Stimulated activated naive CD4-positive, alpha-beta T cell treated with Interleukin-2 at 50 U/mL for 16 hours (primary cell): ENCODE results near the gene PEBP1.
"Not testable (repeated sequence)": the region's sequence is repeated elsewhere in the genome, so short reads cannot be mapped to it uniquely, and the experiment has no call there.

Experiments used
- DNase-seq: peaks from one replicate; lab custom pipeline; 2025; lab: John Stamatoyannopoulos, UW

Gene PEBP1

DNA sequence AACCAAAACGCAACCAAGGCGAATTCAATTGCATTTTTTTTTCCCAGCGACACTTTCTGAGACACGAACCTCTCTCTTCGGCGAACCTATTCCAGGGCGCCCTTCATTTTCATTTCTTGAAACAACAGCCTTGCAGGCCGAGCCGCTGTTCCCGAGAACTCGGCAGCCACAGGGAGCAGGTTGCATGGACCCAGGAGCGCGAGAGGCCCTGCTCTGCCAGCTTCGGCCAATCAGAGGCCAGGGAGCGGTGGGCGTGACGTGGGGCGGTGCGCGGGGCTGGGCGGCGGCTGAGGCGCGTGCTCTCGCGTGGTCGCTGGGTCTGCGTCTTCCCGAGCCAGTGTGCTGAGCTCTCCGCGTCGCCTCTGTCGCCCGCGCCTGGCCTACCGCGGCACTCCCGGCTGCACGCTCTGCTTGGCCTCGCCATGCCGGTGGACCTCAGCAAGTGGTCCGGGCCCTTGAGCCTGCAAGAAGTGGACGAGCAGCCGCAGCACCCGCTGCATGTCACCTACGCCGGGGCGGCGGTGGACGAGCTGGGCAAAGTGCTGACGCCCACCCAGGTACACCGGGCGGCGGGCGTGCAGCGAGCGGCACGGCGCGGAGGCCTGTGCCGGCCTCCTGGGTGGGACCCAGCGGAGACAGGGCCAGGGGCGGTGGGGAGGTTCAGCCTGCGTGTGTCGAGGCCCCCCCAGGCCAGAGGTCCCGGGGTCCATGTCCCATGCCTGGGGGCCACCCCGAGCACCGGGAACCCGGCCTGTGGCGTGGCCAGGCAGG is at the start of gene PEBP1:
Gene PEBP1, plus strand, starts transcription at position 337 of the 771 bp plus-strand sequence. Its CDS starts 86 bp downstream, at position 423.
- DNase-seq, result peak; percentile 92

DNA sequence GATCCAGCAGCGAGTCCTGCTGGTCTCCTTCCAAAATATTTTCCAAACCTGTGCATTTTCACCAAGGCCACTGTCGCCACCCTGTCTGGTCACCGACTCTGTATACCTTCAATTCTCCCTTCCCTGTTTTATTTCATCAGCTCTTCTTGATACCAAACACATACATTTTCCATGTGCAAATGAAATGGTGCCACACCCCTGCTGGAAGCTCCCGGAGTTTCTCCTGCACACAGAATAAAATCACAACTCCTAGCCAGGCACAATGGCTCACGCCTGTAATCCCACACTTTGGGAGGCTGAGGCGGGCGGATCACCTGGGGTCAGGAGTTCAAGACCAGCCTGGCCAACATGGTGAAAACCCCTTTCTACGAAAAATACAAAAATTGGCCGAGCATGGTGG is 46.1 kb upstream of the PEBP1 start:
- no peak for DNase-seq

DNA sequence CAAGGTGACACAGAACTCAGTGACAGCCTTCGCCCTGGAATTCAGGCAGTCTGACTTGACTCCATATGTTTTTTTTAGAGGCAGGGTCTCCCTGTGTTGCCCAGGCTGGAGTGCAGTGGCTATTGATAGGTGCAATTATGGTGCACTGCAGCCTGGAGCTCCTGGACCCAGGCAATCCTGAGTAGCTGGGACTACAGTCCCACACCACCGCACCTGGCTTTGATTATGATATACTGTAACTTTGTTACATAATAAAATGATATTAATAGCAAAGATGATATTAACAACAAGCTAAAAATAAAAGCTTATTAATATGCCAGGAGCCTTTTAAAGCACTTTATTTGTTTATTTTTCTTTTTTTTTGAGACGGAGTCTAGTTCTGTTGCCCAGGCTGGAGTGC is 41.9 kb upstream of the PEBP1 start:
- no peak for DNase-seq

DNA sequence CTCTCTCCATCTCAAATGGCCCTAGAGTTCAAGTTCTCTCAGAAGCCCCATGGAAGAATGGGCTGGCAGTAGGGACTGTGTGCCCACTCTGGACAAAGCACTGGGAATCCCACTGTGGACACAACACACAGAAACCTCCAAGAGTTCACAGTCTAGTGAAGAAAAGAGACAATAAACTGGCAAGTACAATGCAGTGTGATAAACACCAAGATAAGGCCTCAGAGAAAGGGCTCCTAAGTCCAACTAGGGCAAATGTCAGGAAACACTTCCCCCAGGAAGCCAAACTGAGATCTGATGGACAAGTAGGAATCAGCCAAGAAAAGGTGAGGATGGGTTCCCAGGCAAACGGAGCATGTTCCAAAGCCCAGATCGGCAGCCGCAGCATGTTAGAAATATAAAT is 37.5 kb upstream of the PEBP1 start:
- no peak for DNase-seq

DNA sequence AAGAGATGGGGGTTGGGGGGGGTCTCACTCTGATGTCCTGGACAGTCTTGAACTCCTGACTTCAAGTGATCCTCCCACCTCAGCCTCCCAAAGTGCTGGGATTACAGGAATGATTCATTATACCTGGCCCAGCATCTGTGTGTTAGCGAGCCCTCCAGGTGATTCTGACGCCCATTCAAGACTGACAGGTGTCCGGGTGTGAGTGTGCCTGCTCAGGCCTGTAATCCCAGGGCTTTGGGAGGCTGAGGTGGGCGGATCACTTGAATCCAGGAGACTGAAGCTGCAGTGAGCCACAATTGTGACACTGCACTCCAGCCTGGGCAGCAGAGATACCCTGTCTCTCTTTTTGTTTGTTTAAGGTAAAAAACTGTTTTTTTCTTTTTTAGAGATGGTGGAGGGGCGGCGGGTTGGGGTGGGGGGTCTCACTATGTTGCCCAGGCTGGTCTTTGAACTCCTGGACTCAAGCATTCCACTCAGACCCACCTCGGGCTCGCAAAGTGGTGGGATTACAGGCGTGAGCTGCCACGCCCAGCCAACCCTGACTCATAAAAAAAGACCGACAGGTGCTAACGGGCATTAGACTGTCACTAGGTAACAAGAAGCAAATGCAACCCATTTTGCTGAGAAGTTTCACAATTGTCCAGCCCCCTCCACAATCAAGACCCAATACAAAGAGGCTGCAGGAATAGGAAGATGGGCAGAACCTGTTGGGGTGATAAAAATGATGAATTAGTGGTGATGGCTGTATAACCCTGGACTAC is 36.8 kb upstream of the PEBP1 start:
- DNase-seq, result no peak

DNA sequence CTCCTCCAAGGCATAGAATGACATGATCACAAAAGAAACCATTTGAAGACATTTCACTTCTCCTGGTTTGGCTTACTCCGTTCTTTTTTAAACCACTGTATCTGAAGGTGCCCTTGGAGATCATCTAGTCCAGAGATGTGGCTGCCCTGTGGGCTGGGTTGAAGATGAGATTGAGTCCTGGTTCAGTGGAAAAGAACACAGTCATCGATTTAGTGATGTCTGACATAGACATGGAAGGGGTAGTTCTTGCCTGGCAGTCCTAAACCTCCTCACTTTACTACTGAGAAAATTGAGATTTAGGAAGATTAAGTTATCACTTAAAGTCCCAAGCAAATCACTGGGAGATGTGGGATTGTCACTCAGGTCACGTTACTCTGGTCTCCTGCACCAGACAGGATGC is 34.9 kb upstream of the PEBP1 start:
- DNase-seq, result no peak

DNA sequence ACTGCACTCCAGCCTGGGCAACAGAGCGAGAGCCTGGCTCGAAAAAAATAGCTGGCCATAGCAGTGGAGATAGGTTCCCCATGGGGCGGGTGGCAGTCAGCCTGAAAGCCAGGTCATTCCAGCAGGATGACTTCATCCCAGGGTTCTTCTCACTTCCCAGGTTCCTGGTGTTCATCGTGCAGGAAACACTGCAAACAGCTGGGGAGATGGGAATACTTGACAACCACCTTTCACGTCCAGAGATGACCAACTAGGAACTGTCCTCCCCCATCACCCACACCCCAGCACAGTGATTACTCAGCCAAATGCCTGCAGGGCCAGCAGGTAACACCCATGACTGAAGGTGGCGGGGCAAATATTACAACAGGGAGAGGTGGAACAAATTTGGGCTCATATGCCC is 33.9 kb upstream of the PEBP1 start:
- DNase-seq, result no peak

DNA sequence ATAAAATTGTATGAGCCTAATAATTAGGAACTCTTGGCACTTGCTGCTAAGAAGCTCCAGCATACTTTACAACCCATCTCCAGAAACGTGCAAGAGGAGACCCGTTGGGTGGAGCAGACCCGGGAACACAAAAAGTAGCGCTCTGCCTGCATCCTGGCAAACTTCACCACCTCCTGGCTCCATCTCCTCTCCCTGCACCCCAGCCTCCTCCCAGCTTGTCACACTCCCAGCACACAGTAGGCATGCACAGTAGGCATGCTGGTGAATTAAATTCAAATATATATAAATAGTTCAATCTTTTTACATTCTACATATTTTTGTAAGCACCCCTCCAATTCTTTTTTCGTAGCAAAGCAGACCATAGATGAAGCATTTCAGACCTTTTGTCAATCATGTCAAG is 33.3 kb upstream of the PEBP1 start:
- DNase-seq, result no peak

DNA sequence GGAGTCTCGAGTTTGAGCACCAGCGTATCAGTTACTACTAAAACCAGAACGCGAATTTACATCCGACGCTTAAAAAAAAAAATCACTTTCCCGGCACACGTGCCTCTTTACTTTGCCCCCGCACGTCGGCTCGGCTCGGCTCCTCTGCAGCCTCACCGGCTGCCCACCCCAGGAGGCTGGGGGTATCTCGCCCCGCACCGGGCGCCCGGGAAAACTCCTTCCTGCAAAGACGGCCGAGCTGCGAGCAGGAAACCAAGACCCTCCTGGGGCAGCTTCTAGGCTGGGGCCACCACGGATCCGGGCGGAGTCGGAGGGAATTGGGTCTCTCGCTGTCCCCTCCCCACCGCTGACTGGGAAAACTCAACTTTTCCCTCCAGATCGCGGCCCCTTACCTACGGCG is 32.7 kb upstream of the PEBP1 start:
- DNase-seq, result no peak

DNA sequence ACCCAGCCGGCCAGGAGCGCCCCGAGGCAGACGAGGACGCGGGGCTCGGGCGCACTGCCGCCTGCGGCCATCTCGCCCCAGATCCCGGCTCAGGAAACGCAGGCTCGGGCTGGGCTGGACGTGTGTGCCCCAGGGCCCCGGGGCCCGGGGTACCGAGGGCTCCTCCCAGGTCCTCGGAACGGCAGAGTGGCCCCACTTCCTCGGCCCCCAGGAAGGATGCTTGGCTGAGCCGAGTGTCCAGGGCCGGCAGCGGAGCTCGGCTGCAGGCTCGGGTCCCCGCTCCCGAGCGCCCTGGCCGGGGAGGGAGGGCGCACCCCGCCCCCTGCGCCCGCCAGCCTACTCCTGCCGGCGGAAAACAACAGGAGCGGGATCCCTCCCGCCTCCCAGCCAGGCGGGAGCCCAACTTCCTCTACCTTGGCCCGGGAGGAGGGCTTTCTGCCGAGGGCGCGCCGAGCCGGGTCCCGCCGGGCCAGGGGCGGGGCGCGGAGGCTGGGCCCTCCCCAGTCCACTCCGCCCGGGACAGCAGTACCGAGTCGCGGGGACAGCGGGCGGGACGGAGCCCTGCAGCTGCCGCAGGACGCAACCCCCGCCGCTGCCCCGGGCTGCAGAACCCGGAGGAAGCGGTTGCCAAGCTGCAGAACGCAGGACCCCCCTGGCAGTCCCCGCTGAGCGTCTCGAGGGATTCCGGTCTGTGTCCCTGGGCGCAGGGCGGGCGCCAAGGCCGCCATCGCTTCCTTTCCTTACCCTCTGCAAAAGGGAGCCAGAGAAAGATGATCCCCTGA is 32.1 kb upstream of the PEBP1 start, which contains the start of gene VSIG10:
Gene VSIG10, minus strand, starts transcription at position 411 of the 782 bp plus-strand sequence. Its CDS starts 340 bp downstream, at position 71.
- DNase-seq, result no peak

DNA sequence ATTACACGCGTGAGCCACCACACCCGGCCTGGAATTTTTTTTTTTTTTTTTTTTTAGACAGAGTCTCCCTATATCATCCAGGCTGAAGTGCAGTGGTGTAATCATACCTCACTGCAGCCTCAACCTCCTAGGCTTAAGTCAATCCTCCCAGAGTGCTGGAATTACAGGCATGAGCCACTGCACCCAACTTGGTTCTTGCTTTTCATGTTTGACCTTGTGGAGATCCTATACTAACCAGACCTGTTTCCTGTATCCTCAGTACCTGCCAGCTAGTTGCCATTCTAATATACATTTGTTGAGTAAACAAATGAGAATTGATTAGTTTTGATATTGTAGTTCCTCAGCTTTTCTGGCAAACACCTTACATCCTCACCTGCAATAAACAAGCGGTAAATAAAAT is 28.9 kb upstream of the PEBP1 start:
- no peak for DNase-seq

DNA sequence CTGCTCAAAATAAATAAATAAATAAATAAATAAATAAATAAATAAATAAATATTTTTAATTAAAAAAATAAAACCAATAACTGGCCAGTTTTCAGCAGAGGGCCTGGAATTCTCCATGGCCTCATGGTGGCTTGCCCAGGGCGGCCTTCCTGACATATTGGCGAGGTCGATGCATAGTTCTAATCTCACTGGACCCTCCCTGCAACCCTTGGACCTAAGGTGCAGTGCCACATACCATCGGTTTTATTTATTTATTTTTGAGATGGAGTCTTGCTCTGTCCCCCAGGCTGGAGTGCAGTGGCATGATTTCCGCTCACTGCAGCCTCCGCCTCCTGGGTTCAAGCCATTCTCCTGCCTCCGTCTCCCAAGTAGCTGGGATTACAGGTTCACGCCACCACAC is 28.2 kb upstream of the PEBP1 start:
- DNase-seq, result no peak

DNA sequence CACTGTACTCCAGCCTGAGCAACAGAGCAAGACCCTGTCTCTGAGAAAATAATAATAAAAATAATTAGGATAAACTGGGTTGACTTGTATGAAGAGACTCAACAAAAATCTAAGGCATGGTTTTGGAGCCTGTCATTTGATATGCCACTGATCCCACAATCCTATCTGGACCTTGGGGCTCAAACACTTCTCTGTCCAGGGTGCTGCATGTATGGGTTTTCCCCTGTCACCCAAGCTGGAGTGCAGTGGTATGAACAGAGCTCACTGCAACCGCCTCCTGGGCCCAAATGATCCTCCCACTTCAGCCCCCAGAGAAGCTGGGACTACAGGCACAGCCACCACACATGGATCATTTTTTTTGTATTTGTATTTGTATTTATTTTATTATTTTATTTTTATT is 26.8 kb upstream of the PEBP1 start:
- no peak for DNase-seq

DNA sequence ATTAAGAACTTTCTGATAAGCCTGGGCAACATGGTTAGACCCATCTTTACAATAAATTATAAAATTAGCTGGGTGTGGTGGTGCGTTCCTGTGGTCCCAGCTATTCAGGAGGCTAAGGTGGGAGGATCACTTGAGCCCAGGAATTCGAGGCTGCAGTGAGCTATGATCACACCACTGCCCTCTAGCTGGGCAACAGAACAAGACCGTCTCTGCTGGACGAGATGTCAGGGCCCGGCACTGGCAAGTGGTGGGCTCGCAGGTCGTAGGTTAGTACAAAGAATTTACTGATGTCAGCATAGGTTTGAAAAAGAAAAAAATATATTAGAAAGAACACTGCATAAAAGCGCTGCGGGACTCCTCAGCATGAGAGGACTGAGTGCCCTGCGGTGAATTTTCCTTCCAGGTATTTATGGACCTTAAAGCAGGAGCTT is 16.5 kb upstream of the PEBP1 start:
- DNase-seq, result no peak

DNA sequence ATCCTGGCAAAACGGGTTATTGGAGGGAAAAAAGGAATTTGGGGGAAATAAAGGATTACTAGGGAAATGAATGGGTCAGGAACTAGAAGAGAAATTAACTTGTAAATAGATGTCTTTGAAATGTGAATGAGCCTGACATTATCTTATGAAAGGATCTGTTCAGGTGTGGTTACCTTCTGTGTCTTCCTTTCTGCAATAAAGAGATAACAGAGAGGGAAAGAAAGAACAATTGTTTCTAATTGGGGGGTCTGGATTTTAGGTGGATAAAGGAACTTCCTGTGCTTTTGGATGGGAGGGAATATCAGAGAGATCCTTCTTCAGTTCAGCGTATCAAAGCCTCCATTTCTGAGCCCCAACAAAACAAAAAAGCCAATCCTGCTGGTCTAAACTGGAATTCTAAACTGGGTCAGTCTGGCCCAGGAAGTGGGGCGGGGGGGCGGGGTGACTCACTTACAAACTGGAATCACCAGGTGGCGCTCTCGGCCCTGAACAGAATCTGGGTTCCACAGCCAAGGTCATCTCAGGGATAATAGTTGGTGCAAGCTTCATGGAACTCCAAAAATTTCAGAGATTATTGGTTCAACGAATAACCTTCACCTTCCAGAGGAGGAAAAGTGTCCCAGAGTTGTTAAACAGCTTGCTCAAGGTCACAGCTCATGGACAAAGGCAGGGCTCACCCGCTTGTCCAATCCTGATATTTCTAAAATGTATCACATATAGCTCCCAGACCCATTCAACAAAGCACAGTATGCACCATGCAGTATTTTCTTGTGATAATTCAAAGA is 15.2 kb upstream of the PEBP1 start:
- peak; percentile 60 for DNase-seq

DNA sequence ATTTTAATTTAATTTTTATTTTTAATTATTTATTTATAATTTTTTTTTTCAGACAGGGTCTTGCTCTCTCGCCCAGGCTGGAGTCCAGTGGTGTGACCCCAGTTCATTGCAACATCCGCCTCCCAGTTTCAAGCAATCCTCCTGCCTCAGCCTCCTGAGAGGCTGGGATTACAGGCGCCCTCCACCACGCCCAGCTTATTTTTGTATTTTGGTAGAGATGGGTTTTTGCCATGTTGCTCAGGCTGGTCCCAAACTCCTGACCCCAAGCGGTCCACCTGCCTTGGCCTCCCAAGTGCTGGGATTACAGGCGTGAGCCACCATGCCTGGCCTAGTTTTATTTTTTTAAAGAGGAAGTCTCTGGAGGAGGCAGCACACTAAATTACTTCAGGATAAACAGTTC is 13.7 kb upstream of the PEBP1 start:
- no peak for DNase-seq

DNA sequence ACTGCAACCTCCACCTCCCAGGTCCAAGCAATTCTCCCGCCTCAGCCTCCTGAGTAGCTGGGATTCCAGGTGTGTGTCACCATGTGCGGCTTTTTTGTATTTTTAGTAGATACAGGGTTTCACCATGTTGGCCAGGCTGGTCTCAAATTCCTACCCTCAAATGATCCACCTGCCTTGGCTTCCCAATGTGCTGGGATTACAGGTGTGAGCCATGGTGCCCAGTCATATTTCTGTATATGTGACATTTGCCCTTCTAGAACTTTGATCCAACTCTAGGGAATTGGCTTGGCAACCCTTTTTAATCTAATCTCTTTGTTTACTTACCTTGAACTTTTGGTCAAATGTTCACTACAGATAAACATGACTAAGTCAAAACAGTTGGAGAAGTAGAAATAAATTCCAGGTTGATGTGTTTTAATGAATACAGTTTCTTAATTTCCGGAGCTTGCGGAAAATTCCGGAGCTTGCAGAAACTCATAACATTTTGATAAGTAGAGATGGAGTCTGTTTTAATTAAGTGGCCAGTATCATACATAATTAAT is 11.5 kb upstream of the PEBP1 start:
- no peak for DNase-seq

DNA sequence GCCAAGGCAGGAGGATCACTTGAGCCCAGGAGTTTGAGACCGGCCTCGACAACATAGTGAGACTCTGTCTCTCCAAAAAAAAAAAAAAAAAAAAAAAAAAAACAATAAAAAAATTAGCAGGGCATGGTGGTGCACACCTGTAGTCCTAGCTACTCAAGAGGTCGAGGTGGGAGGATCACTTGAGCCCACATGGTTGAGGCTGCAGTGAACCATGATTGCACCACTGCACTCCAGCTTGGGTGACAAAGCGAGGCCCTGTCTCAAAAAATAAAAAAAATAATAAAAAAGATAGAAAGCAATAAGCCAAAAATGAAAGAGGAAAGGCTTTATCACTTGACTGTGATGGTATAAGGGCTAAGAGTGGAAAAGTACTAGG is 10.2 kb upstream of the PEBP1 start:
- no peak for DNase-seq

DNA sequence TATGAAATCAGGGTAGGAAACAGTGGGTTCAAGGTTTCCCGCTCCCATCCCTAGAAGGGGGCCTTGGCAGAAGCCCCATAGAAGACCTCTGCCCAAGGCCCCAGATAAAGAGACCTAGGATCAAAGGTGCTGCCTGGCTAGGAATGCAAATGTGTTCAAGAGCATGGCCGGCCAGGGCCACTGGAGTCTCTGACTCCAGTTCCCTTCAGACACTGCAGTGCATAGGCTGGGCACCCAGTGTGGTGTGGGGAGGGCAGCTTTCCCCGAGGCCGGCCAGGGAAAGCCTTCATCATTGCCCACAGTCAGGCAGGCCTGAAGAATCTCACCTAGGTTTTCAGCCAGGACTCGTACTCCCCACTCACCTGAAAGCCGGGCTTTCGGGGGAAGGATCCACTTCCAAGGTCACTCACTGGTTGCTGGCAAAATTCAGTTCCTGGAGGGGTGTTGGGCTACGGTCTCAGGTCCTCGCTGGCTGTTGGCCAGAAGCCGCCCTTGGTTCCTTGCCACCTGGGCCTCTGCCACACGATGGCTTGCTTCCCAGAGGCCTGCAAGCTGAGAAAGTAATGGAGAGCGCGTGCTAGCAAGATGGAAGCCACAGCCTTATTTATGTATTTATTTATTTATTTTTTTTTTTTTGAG is 9.7 kb upstream of the PEBP1 start:
- no peak for DNase-seq

DNA sequence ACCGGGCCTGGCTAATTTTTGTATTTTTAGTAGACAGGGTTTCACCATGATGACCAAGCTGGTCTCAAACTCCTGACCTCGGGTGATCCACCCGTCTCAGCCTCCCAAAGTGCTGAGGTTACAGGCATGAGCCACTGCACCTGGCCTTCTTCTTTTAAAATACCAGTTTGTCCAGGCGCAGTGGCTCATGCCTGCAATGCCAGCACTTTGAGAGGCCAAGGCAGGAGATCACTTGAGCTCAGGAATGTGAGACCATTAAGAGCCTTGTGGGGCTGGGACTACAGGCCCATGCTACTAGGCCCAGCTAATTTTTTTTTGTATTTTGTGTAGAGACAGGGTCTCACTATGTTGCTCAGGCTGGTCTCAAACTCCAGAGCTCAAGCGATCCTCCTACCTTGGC is 8.1 kb upstream of the PEBP1 start:
- no peak for DNase-seq

DNA sequence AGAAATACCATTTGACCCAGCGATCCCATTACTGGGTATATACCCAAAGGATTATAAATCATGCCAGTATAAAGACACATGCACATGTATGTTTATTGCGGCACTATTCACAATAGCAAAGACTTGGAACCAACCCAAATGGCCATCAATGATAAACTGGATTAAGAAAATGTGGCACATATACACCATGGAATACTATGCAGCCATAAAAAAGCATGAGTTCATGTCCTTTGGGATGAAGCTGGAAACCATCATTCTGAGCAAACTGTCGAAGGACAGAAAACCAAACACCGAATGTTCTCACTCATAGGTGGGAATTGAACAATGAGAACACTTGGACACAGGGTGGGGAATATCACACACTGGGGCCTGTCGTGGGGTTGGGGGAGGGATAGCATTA is 6.5 kb upstream of the PEBP1 start:
- DNase-seq, result not testable (repeated sequence)
